Uterus (tissue), 4 donors: ENCODE results near the gene GPRC5D. TPM values are rescaled to one million over a fixed set of nuclear protein-coding genes. Genes with fewer than 3 reads are reported as not detected.

Experiments
- DNase-seq, 2 donors: peaks; one replicate each; pipeline ENCODE4 v3.0.0-alpha.2; 2019 to 2020
- H3K27ac ChIP-seq, 2 donors: fragments of 200-600 bp; sonication (generic); 1 replicate in 1 of 2; 2 replicates in 1 of 2; pipeline ENCODE4 v1.5.1; 2016 to 2018
- H3K27me3 ChIP-seq, 2 donors: fragments of 200-600 bp; sonication (generic); one replicate each; pipeline ENCODE4 v1.5.1; 2018 to 2019; ENCODE audit warnings: control low read depth in 1 of 2
- H3K36me3 ChIP-seq, 2 donors: fragments of 200-600 bp; sonication (generic); one replicate each; pipeline ENCODE4 v1.5.1; 2019; ENCODE audit warnings: control low read depth in 1 of 2
- H3K4me1 ChIP-seq, 2 donors: fragments of 200-600 bp; sonication (generic); one replicate each; pipeline ENCODE4 v1.5.1; 2018 to 2019; ENCODE audit warnings: control low read depth in 1 of 2
- H3K4me3 ChIP-seq, 2 donors: fragments of 200-600 bp; sonication (generic); 1 replicate in 1 of 2; 2 replicates in 1 of 2; pipeline ENCODE4 v1.5.1; 2018 to 2019; ENCODE audit warnings: mild to moderate bottlenecking in 1 of 2
- H3K9me3 ChIP-seq, 2 donors: fragments of 200-600 bp; sonication (generic); one replicate each; pipeline ENCODE4 v1.5.1; 2019; ENCODE audit warnings: control low read depth in 1 of 2
- CTCF ChIP-seq, 4 experiments: fragments of 200-600 bp in 2 of 4; fragments of 450-650 bp in 2 of 4; sonication (generic) in 2 of 4; IDR thresholded peaks; one replicate each; pipeline ENCODE4 v1.5.1; 2016 to 2019; ENCODE audit warnings: antibody characterized with exemption in 4 of 4, mild to moderate bottlenecking in 2 of 4, moderate library complexity in 1 of 4
- POLR2A ChIP-seq, 2 donors: fragments of 450-650 bp; IDR thresholded peaks; one replicate each; pipeline ENCODE4 v1.6.1; 2016; ENCODE audit warnings: antibody characterized with exemption in 2 of 2, mild to moderate bottlenecking in 1 of 2, moderate library complexity in 1 of 2
- intact Hi-C: fragments of 100-400 bp; cut with DNase I; formaldehyde crosslinking; loops from one replicate; pipeline ENCODE4 v1.15.1; 2023; ENCODE audit warnings: low total_unique reads
- total RNA-seq, 4 donors: library from RNA; depleted of rRNA in 3 of 4; stranded (reverse); fragments of >200 nt in 3 of 4; gene quantifications; one replicate each; pipeline versions ENCODE4 v1.1.0 to v1.2.4, GENCODE V29; 2014 to 2023
- donor health status: DM: yes; HTN: yes; CAD: no.

GPRC5D gene
- not detected for total RNA-seq

DNA sequence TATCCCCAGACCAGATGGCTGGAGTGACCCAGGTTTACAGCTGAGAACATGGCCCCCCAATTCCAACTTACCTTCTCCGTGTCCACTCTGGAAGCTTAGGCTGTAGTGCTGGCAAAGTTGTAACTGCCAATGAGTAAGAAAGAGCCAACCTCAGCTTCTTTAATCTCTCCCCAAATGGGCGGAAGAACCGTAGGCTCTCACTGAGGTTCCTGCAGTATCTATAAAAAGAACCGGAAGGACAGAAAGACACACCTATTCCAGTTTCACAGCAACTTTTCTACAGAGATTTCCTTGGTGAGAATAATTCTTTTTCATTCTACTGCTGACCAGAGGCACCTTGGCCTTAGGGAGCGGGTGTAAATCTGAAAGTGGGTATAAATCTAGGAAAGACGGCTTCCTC lies at the start of gene GPRC5D:
GPRC5D (minus strand) TSS at position 135 of the 400 bp plus-strand sequence. CDS start 1,786 bp downstream, outside the sequence.
- intact Hi-C loops = no loop called here
- Histone ChIP-seq H3K4me1 (no peaks in the 10 kb centered on the region), H3K27me3 (no peaks in the 10 kb centered on the region), H3K9me3 (no peaks in the 10 kb centered on the region), H3K4me3 (no peak within 1 kb of the TSS), H3K27ac (no peak within 1 kb of the TSS), H3K36me3 (no peaks in the 10 kb centered on the region)
- no peak for DNase-seq
- no peak for TF ChIP-seq POLR2A (IDR thresholded peaks at IDR 0.05)
- no peak for TF ChIP-seq CTCF (IDR thresholded peaks at IDR 0.05)

DNA sequence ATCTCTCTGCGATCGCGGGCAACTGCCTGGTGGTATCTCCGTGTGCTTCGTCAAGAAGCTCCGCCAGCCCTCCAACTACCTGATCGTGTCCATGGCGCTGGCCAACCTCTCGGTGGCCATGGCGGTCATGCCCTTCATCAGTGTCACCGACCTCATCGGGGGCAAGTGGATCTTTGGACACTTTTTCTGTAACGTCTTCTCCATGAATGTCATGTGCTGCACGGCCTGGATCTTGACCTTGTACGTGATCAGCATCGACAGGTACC lies 49.7 kb upstream of the GPRC5D start:
- Histone ChIP-seq H3K4me1 (no peaks in the 10 kb centered on the region), H3K36me3 (no peaks in the 10 kb centered on the region), H3K27ac (peak overlapping the region; percentile 90 to 99), H3K9me3 (no peaks in the 10 kb centered on the region), H3K27me3 (no peaks in the 10 kb centered on the region), H3K4me3 (peak overlapping the region; percentile 42 to 73)
- no peak for DNase-seq
- TF ChIP-seq CTCF (IDR thresholded peaks at IDR 0.05) (no peak), POLR2A (IDR thresholded peaks at IDR 0.05) (no peak)
- intact Hi-C loops = no loop called here

- intact Hi-C loops = no loop called here
Observed at GRCh38 chr12:13000925-13001774, 49.2 kb upstream of the GPRC5D start.

GRCh38 chr12:13000616-13000924 lies 48.6 kb upstream of the GPRC5D start:
- no peaks in the 10 kb centered on the region for H3K27me3 ChIP-seq
- H3K36me3 ChIP-seq = no peaks in the 10 kb centered on the region
- no peak for TF ChIP-seq CTCF (IDR thresholded peaks at IDR 0.05)
- TF ChIP-seq POLR2A (IDR thresholded peaks at IDR 0.05) = no peak
- no peak for DNase-seq
- H3K4me3 ChIP-seq = peak overlapping the region; percentile 42 to 73
- H3K4me1 ChIP-seq = no peaks in the 10 kb centered on the region
- intact Hi-C loops = no loop called here
- H3K9me3 ChIP-seq = no peaks in the 10 kb centered on the region
- peak overlapping the region; percentile 90 to 99 for H3K27ac ChIP-seq

More at GRCh38 chr12:13000925-13001774, 49.2 kb upstream of the GPRC5D start:
- no peaks in the 10 kb centered on the region for H3K4me1 ChIP-seq
- H3K9me3 ChIP-seq = no peaks in the 10 kb centered on the region
- TF ChIP-seq CTCF (IDR thresholded peaks at IDR 0.05) (peak in 3 of 4 experiments; percentile 15 to 57 (median 31)), POLR2A (IDR thresholded peaks at IDR 0.05) (peak in 1 of 2 donors; percentile 26)
- no peaks in the 10 kb centered on the region for H3K36me3 ChIP-seq
- no peaks in the 10 kb centered on the region for H3K27me3 ChIP-seq
- peak overlapping the region; percentile 42 to 73 for H3K4me3 ChIP-seq
- H3K27ac ChIP-seq = peak overlapping the region; percentile 90 to 99
- peak; percentile 61 to 66 for DNase-seq

- Histone ChIP-seq H3K36me3 (no peaks in the 10 kb centered on the region), H3K4me1 (no peaks in the 10 kb centered on the region), H3K27ac (peak within 1 kb of the TSS; percentile 90 to 99), H3K27me3 (no peaks in the 10 kb centered on the region), H3K9me3 (no peaks in the 10 kb centered on the region), H3K4me3 (peak within 1 kb of the TSS; percentile 61 to 73)
- DNase-seq = peak; percentile 96
- intact Hi-C loops = loop anchor here (5.0 kb wide), 1 partner anchor 93 kb away; no protein-coding TSS in a partner anchor
- TF ChIP-seq CTCF (IDR thresholded peaks at IDR 0.05) (no peak), POLR2A (IDR thresholded peaks at IDR 0.05) (peak; percentile 87 to 98)
Observed at GRCh38 chr12:12999959-13000615, 48.1 kb upstream of the GPRC5D start, which contains the start of gene HEBP1. TSS of gene HEBP1 (minus strand) at chr12:13000265. CDS start at chr12:13000114, 151 bp downstream.
